ENCODE results near the gene TTC28.

GRCh38 chr22:28269277-28269676, 410.4 kb downstream of the TTC28 start:
- no peak for TF ChIP-seq CTCF (IDR thresholded peaks at IDR 0.05)
- no peak for TF ChIP-seq POLR2A (IDR thresholded peaks at IDR 0.05)
